SK-N-SH (cell line): ENCODE data around the gene HEMK1. TPM values are rescaled to one million over a fixed set of nuclear protein-coding genes. Genes with fewer than 3 reads are reported as not detected.

Source experiments
- CTCF ChIA-PET: fragments of 300-600, 350-600 bp; formaldehyde crosslinking; extraction: SDS; loops from one replicate; lab custom pipeline; 2021; lab: Yijun Ruan, JAX
- POLR2A ChIA-PET: fragments of 350-600 bp; sonication (Branson Sonifier 250); formaldehyde crosslinking; extraction: SDS; loops from one replicate; lab custom pipeline; 2020; ENCODE audit warnings: antibody characterized with exemption, inconsistent platforms; lab: Yijun Ruan, JAX
- DNase-seq: peaks from one replicate; pipeline ENCODE4 v3.0.0; 2012
- H2AFZ ChIP-seq: fragments of 200-600 bp; sonication (generic); 2 replicates; pipeline ENCODE4 v1.8.1; 2016; ENCODE audit warnings: antibody characterized with exemption, mild to moderate bottlenecking, low read depth
- H3F3A ChIP-seq: fragments of 200-600 bp; sonication (generic); replicated peaks from 2 replicates; pipeline ENCODE3; 2016; ENCODE audit warnings: antibody characterized with exemption, mild to moderate bottlenecking; ENCODE audit not compliant: insufficient read depth
- H3K27ac ChIP-seq, 2 experiments: fragments of 200-500 bp in 1 of 2; fragments of 200-600 bp in 1 of 2; sonication (Bioruptor generic) in 1 of 2; sonication (generic), shearing (Covaris generic) in 1 of 2; 2 replicates each; pipeline versions ENCODE4 v1.5.1 to v1.6.1; 2014 to 2016; ENCODE audit warnings: low read depth in 2 of 2, inconsistent platforms in 1 of 2, low read length in 1 of 2, mild to moderate bottlenecking in 1 of 2, mixed read lengths in 1 of 2
- H3K27me3 ChIP-seq: fragments of 200-600 bp; sonication (generic), shearing (Covaris generic); 2 replicates; pipeline ENCODE4 v1.6.1; 2016; ENCODE audit warnings: mixed run types; ENCODE audit not compliant: insufficient read depth
- H3K36me3 ChIP-seq, 2 experiments: fragments of 200-500 bp in 1 of 2; fragments of 200-600 bp in 1 of 2; sonication (Bioruptor generic) in 1 of 2; sonication (generic) in 1 of 2; replicated peaks in 1 of 2; 2 replicates each; pipeline versions ENCODE3 to v1.5.1; 2014 to 2016; ENCODE audit warnings: low read length in 1 of 2, mild to moderate bottlenecking in 1 of 2; ENCODE audit not compliant: insufficient read depth in 2 of 2, control insufficient read depth in 1 of 2
- H3K4me1 ChIP-seq, 2 experiments: fragments of 200-500 bp in 1 of 2; fragments of 200-600 bp in 1 of 2; sonication (Bioruptor generic) in 1 of 2; sonication (generic), shearing (Covaris generic) in 1 of 2; 2 replicates each; pipeline versions ENCODE4 v1.5.1 to v1.6.1; 2014 to 2016; ENCODE audit warnings: low read depth in 1 of 2, low read length in 1 of 2, mixed run types in 1 of 2; ENCODE audit not compliant: insufficient read depth in 2 of 2, control insufficient read depth in 1 of 2
- H3K4me2 ChIP-seq: fragments of 200-600 bp; sonication (generic), shearing (Covaris generic); 2 replicates; pipeline ENCODE4 v1.6.1; 2017; ENCODE audit warnings: mixed run types
- H3K4me3 ChIP-seq, 2 experiments: fragments of 200-500 bp in 1 of 2; fragments of 200-600 bp in 1 of 2; sonication (Bioruptor generic) in 1 of 2; sonication (generic), shearing (Covaris generic) in 1 of 2; 2 replicates each; pipeline versions ENCODE4 v1.5.1 to v1.8.1; 2014 to 2016; ENCODE audit warnings: low read depth in 2 of 2, inconsistent platforms in 1 of 2, low read length in 1 of 2, mild to moderate bottlenecking in 1 of 2, mixed read lengths in 1 of 2, moderate library complexity in 1 of 2
- H3K79me2 ChIP-seq: fragments of 200-600 bp; sonication (generic); 2 replicates; pipeline ENCODE4 v1.8.1; 2017; ENCODE audit warnings: mild to moderate bottlenecking; ENCODE audit not compliant: insufficient read depth
- H3K9ac ChIP-seq: fragments of 200-600 bp; sonication (generic); 2 replicates; pipeline ENCODE4 v1.6.1; 2017; ENCODE audit warnings: mixed run types
- H3K9me2 ChIP-seq: fragments of 200-600 bp; sonication (generic); 2 replicates; pipeline ENCODE4 v1.6.1; 2017; ENCODE audit warnings: mixed run types
- H3K9me3 ChIP-seq: fragments of 200-600 bp; sonication (generic); 2 replicates; pipeline ENCODE4 v1.6.1; 2017; ENCODE audit warnings: mixed run types, mild to moderate bottlenecking, moderate library complexity
- H4K20me1 ChIP-seq: fragments of 200-600 bp; sonication (generic); 2 replicates; pipeline ENCODE4 v1.6.1; 2017; ENCODE audit warnings: mild to moderate bottlenecking, mixed run types; ENCODE audit not compliant: insufficient read depth
- EZH2phosphoT487 ChIP-seq: fragments of 200-600 bp; sonication (generic); IDR thresholded peaks from 2 replicates; pipeline ENCODE4 v1.6.1; 2017; ENCODE audit warnings: low read depth, mixed run types, mild to moderate bottlenecking, antibody characterized with exemption, moderate library complexity, borderline replicate concordance
- FOSL2 ChIP-seq: IDR thresholded peaks from 2 replicates; pipeline ENCODE4 v1.4.0; 2012; ENCODE audit warnings: low read depth, mild to moderate bottlenecking, moderate library complexity, borderline replicate concordance
- FOXJ3 ChIP-seq: sonication (generic); formaldehyde crosslinking; IDR thresholded peaks from 2 replicates; pipeline ENCODE4 v1.5.1; 2020; ENCODE audit warnings: mild to moderate bottlenecking, missing genetic modification reagents
- FOXM1 ChIP-seq: IDR thresholded peaks from 2 replicates; pipeline ENCODE4 v1.4.0; 2012; ENCODE audit warnings: low read depth, mild to moderate bottlenecking
- GATA2 ChIP-seq: sonication (generic); formaldehyde crosslinking; IDR thresholded peaks from 2 replicates; pipeline ENCODE4 v1.5.0; 2020; ENCODE audit warnings: mild to moderate bottlenecking, missing genetic modification reagents
- JUND ChIP-seq: IDR thresholded peaks from 2 replicates; pipeline ENCODE4 v1.4.0; 2012
- MXI1 ChIP-seq: IDR thresholded peaks from 2 replicates; pipeline ENCODE4 v1.6.1; 2012; ENCODE audit warnings: mild to moderate bottlenecking, low read depth, low read length, improper control_type of control experiment
- NRF1 ChIP-seq: IDR thresholded peaks from 2 replicates; pipeline ENCODE4 v1.6.1; 2012; ENCODE audit warnings: low read depth, mild to moderate bottlenecking, low read length
- PBX3 ChIP-seq: IDR thresholded peaks from 2 replicates; pipeline ENCODE4; 2012
- POLR2AphosphoS5 ChIP-seq: IDR thresholded peaks from 2 replicates; pipeline ENCODE4 v1.6.1; 2012; ENCODE audit warnings: low read depth, low read length
- RCOR1 ChIP-seq: fragments of 150-350 bp; IDR thresholded peaks from 2 replicates; pipeline ENCODE4 v1.6.1; 2017; ENCODE audit warnings: antibody characterized with exemption, low read length
- REST ChIP-seq: IDR thresholded peaks from 2 replicates; pipeline ENCODE4 v1.6.1; 2012; ENCODE audit warnings: mild to moderate bottlenecking, low read depth, low read length, moderate library complexity
- RXRA ChIP-seq: IDR thresholded peaks from 2 replicates; pipeline ENCODE4 v1.4.0; 2012; ENCODE audit warnings: low read depth, mild to moderate bottlenecking, borderline replicate concordance
- SIN3A ChIP-seq: IDR thresholded peaks from 2 replicates; pipeline ENCODE4 v1.6.1; 2012; ENCODE audit warnings: low read depth, mild to moderate bottlenecking, low read length, moderate library complexity, borderline replicate concordance
- TAF1 ChIP-seq: IDR thresholded peaks from 2 replicates; pipeline ENCODE4 v1.6.1; 2012; ENCODE audit warnings: low read depth, mild to moderate bottlenecking, low read length, moderate library complexity, borderline replicate concordance
- USF1 ChIP-seq: IDR thresholded peaks from 2 replicates; pipeline ENCODE4 v1.4.0; 2012; ENCODE audit warnings: low read depth, borderline replicate concordance
- WGBS: methylation state at CpG from one replicate; pipeline ENCODE4 v1.1.6; 2017; ENCODE audit warnings: low lambda C conversion rate; 5-methylcytosine and 5-hydroxymethylcytosine counted together
- polyA plus RNA-seq, 3 experiments: library from polyadenylated mRNA; depleted of rRNA; stranded (reverse); fragments of >200 nt; gene quantifications; 2 replicates each; pipeline ENCODE4 v1.2.3, GENCODE V29; 2012
- TF ChIP-seq, protein P1 (sequence below): fragments of 150-350 bp; IDR thresholded peaks from 2 replicates; pipeline ENCODE4 v1.6.1; 2016; ENCODE audit warnings: mild to moderate bottlenecking, low read depth, low read length

Gene HEMK1
- polyA plus RNA-seq, 1 of the 3 experiments (the other 2 are of a cell fraction): 15.4 TPM

- POLR2A ChIA-PET: no interaction called here
- Histone ChIP-seq H3F3A (peaks cover 7% of the 10 kb centered on the region), H3K9me3 (no peaks in the 10 kb centered on the region), H3K27ac (no peak overlapping the region), H3K4me1 (peaks cover 5 to 19% of the 10 kb centered on the region in 2 experiments; a peak in 1 of 4 replicates), H3K9ac (no peak overlapping the region), H3K36me3 (no peaks in the 10 kb centered on the region), H2AFZ (no peak overlapping the region)
- 76% methylated on average over 4 of the region's 4 CpGs for WGBS
- TF ChIP-seq USF1 (no peak), POLR2AphosphoS5 (no peak), REST (no peak), FOSL2 (no peak), GATA2 (CRISPR knock-in tag) (no peak), RXRA (no peak), TAF1 (no peak), PBX3 (no peak), EZH2phosphoT487 (no peak), FOXM1 (no peak), NRF1 (no peak), RCOR1 (no peak), MXI1 (no peak), SIN3A (no peak), FOXJ3 (no peak), JUND (no peak)
- TF ChIP-seq, protein P1, sequence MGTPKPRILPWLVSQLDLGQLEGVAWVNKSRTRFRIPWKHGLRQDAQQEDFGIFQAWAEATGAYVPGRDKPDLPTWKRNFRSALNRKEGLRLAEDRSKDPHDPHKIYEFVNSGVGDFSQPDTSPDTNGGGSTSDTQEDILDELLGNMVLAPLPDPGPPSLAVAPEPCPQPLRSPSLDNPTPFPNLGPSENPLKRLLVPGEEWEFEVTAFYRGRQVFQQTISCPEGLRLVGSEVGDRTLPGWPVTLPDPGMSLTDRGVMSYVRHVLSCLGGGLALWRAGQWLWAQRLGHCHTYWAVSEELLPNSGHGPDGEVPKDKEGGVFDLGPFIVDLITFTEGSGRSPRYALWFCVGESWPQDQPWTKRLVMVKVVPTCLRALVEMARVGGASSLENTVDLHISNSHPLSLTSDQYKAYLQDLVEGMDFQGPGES: no peak
- TF ChIP-seq, all 33 proteins: peak for 0
- Histone ChIP-seq H4K20me1 (no peaks in the 10 kb centered on the region), H3K4me3 (no peak overlapping the region), H3K79me2 (no peaks in the 10 kb centered on the region), H3K27me3 (no peaks in the 10 kb centered on the region), H3K9me2 (no peaks in the 10 kb centered on the region), H3K4me2 (no peak overlapping the region)
- no peak for DNase-seq
- CTCF ChIA-PET: interaction anchor here (0.6 to 25.1 kb wide), 6 partner anchors 10 to 751 kb away, joined by 3 to 648 read pairs (median 84); partner anchors contain the start of genes C3orf18 and HEMK1
These were observed 51.5 kb downstream of the HEMK1 start for GRCh38 chr3:50620820-50621219.
